ENCODE measurements around the gene SLC35E4.

- TF ChIP-seq CTCF (IDR thresholded peaks at IDR 0.05; ENCODE audit: low read depth, low read length) = no peak
- no peak for TF ChIP-seq EZH2phosphoT487 (IDR thresholded peaks at IDR 0.05; ENCODE audit: low read depth)
Observed at GRCh38 chr22:30604723-30605122, 30.9 kb upstream of the SLC35E4 start.
